Measurements from ENCODE around the gene PEMT.

DNA sequence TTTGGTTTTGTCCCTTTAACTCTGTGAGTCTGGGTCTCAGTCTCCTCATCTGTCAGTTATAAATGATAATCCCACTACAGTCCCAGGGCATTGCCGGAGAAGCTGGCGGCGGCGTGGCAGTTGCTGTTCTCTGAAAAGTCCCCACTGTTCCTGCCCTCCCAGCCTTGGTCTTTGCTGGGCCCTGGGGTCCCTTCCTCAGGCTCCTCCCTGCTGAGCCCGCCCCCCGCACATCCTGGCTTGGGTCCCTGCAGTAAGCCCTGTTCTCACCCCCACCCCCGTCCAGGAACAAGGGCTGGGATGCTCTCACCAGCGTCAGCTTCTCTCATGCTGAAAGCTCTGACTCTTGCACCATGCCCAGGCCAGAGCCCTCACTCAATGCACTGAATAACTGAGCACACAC lies 35.3 kb upstream of the PEMT start:
- TF ChIP-seq ZSCAN5A (tag by site-specific recombination; IDR thresholded peaks at IDR 0.05) (no peak), ZNF24 (tag by site-specific recombination; IDR thresholded peaks at IDR 0.05) (no peak), SETDB1 (IDR thresholded peaks at IDR 0.05; ENCODE audit: insufficient read length, low read length) (no peak), ZNF404 (tag by site-specific recombination; IDR thresholded peaks at IDR 0.05) (no peak), ZNF670 (tag by site-specific recombination; IDR thresholded peaks at IDR 0.05; ENCODE audit: low read depth) (no peak), SALL2 (tag by site-specific recombination; IDR thresholded peaks at IDR 0.05; ENCODE audit: borderline replicate concordance) (no peak), MYNN (tag by site-specific recombination; IDR thresholded peaks at IDR 0.05; ENCODE audit: borderline replicate concordance) (no peak)
- TF ChIP-seq, protein P1, sequence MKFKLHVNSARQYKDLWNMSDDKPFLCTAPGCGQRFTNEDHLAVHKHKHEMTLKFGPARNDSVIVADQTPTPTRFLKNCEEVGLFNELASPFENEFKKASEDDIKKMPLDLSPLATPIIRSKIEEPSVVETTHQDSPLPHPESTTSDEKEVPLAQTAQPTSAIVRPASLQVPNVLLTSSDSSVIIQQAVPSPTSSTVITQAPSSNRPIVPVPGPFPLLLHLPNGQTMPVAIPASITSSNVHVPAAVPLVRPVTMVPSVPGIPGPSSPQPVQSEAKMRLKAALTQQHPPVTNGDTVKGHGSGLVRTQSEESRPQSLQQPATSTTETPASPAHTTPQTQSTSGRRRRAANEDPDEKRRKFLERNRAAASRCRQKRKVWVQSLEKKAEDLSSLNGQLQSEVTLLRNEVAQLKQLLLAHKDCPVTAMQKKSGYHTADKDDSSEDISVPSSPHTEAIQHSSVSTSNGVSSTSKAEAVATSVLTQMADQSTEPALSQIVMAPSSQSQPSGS (tag by site-specific recombination; IDR thresholded peaks at IDR 0.05; ENCODE audit: low read depth), result no peak
- TF ChIP-seq, protein P2, sequence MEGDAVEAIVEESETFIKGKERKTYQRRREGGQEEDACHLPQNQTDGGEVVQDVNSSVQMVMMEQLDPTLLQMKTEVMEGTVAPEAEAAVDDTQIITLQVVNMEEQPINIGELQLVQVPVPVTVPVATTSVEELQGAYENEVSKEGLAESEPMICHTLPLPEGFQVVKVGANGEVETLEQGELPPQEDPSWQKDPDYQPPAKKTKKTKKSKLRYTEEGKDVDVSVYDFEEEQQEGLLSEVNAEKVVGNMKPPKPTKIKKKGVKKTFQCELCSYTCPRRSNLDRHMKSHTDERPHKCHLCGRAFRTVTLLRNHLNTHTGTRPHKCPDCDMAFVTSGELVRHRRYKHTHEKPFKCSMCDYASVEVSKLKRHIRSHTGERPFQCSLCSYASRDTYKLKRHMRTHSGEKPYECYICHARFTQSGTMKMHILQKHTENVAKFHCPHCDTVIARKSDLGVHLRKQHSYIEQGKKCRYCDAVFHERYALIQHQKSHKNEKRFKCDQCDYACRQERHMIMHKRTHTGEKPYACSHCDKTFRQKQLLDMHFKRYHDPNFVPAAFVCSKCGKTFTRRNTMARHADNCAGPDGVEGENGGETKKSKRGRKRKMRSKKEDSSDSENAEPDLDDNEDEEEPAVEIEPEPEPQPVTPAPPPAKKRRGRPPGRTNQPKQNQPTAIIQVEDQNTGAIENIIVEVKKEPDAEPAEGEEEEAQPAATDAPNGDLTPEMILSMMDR (tag by site-specific recombination; IDR thresholded peaks at IDR 0.05), result no peak

Data from HEK293 (cell line).